Measurements from ENCODE around the gene ZNF385B.

- no peak for TF ChIP-seq POLR2A (IDR thresholded peaks at IDR 0.05)
- TF ChIP-seq, protein P1, sequence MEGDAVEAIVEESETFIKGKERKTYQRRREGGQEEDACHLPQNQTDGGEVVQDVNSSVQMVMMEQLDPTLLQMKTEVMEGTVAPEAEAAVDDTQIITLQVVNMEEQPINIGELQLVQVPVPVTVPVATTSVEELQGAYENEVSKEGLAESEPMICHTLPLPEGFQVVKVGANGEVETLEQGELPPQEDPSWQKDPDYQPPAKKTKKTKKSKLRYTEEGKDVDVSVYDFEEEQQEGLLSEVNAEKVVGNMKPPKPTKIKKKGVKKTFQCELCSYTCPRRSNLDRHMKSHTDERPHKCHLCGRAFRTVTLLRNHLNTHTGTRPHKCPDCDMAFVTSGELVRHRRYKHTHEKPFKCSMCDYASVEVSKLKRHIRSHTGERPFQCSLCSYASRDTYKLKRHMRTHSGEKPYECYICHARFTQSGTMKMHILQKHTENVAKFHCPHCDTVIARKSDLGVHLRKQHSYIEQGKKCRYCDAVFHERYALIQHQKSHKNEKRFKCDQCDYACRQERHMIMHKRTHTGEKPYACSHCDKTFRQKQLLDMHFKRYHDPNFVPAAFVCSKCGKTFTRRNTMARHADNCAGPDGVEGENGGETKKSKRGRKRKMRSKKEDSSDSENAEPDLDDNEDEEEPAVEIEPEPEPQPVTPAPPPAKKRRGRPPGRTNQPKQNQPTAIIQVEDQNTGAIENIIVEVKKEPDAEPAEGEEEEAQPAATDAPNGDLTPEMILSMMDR (IDR thresholded peaks at IDR 0.05): no peak
Observed at GRCh38 chr2:179455172-179455524, 406.3 kb downstream of the ZNF385B start.
